ENCODE measurements around the gene TMTC1.

DNA sequence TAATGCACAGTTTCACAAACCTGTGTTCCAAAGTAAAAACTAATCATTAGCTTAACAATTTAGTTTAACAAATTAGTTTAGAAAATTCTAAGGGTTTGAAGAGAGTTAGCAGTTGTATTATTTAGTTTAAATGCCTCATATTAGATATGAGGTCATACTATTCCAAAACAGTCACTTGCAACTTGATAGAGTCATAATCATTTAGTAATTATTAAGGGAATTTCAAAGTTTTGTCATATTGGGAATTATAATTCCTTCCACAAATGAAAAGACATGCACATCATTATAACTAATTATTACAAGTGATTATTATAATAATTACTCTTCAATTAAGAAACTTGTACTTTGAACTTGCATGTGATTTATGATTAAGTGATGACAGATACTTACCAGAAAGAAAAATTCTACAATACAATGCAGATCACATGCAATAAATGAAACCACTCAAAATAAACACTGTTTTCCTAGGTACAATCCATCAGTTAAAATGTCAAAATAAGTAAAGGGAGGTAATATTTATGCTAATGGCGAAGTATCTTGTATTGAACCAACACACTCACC lies 66.1 kb downstream of the TMTC1 start:
- TF ChIP-seq POLR2A (IDR thresholded peaks at IDR 0.05; ENCODE audit: low read length), result no peak
- no peak for TF ChIP-seq GATA1 (IDR thresholded peaks at IDR 0.05; ENCODE audit: low read depth, low read length)
